SK-N-SH treated with all-trans-retinoic acid at 6 μM for 48 hours (cell line): ENCODE measurements around the gene PLCB2.

ENCODE experiments used
- ATAC-seq: fragments of 200-7000 bp; cut with Tn5 transposase; 3 replicates; pipeline ENCODE4 v1.9.1; 2020; ENCODE audit warnings: mild to moderate bottlenecking, moderate library complexity
- ARNTL ChIP-seq: fragments of 450-650 bp; formaldehyde crosslinking; IDR thresholded peaks from 2 replicates; pipeline ENCODE4 v1.5.0; 2020; ENCODE audit warnings: low read depth, mild to moderate bottlenecking, moderate library complexity, borderline replicate concordance
- BACH2 ChIP-seq: fragments of 250-450 bp; sonication (Bioruptor Pico); IDR thresholded peaks from 2 replicates; pipeline ENCODE4 v1.9.0; 2021; ENCODE audit warnings: mild to moderate bottlenecking, borderline replicate concordance
- CSDC2 ChIP-seq: fragments of 250-450 bp; sonication (Bioruptor Pico); IDR thresholded peaks from 2 replicates; pipeline ENCODE4 v1.5.0; 2020; ENCODE audit warnings: mild to moderate bottlenecking, moderate library complexity
- ESRRG ChIP-seq: fragments of 250-450 bp; sonication (Bioruptor Pico); IDR thresholded peaks from 2 replicates; pipeline ENCODE4 v1.6.1; 2021; ENCODE audit warnings: mild to moderate bottlenecking
- GLIS3 ChIP-seq: fragments of 250-450 bp; sonication (Bioruptor Pico); IDR thresholded peaks from 2 replicates; pipeline ENCODE4 v1.5.0; 2020; ENCODE audit warnings: mild to moderate bottlenecking, moderate library complexity
- OSR1 ChIP-seq: fragments of 250-450 bp; sonication (Bioruptor Pico); IDR thresholded peaks from 2 replicates; pipeline ENCODE4 v1.8.0; 2022; ENCODE audit warnings: moderate library complexity, mild to moderate bottlenecking, inconsistent platforms
- PPARA ChIP-seq: fragments of 250-450 bp; sonication (Bioruptor Pico); IDR thresholded peaks from 2 replicates; pipeline ENCODE4 v1.5.0; 2020; ENCODE audit warnings: mild to moderate bottlenecking, borderline replicate concordance
- SNAI2 ChIP-seq: fragments of 250-450 bp; sonication (Bioruptor Pico); IDR thresholded peaks from 2 replicates; pipeline ENCODE4 v1.5.0; 2020; ENCODE audit warnings: mild to moderate bottlenecking, moderate library complexity
- TOX ChIP-seq: fragments of 250-450 bp; sonication (Bioruptor Pico); IDR thresholded peaks from 2 replicates; pipeline ENCODE4 v1.8.0; 2021; ENCODE audit warnings: mild to moderate bottlenecking, moderate library complexity, borderline replicate concordance
- ZC3H10 ChIP-seq: fragments of 250-450 bp; sonication (Bioruptor Pico); IDR thresholded peaks from 2 replicates; pipeline ENCODE4 v1.5.1; 2021; ENCODE audit warnings: mild to moderate bottlenecking, moderate library complexity
- ZFP30 ChIP-seq: fragments of 450-650 bp; formaldehyde crosslinking; IDR thresholded peaks from 2 replicates; pipeline ENCODE4 v1.5.0; 2022; ENCODE audit warnings: mild to moderate bottlenecking, moderate library complexity
- ZNF565 ChIP-seq: fragments of 450-650 bp; formaldehyde crosslinking; conservative IDR thresholded peaks from 2 replicates; pipeline ENCODE4 v1.5.0; 2020; ENCODE audit warnings: low read depth, mild to moderate bottlenecking, moderate library complexity
- ZNF70 ChIP-seq: fragments of 450-650 bp; formaldehyde crosslinking; IDR thresholded peaks from 2 replicates; pipeline ENCODE4 v1.5.0; 2020; ENCODE audit warnings: mild to moderate bottlenecking, moderate library complexity
- ZNF8 ChIP-seq: fragments of 450-650 bp; formaldehyde crosslinking; IDR thresholded peaks from 2 replicates; pipeline ENCODE4 v1.5.0; 2020; ENCODE audit warnings: mild to moderate bottlenecking, moderate library complexity
- TF ChIP-seq, protein P1 (sequence below): fragments of 250-450 bp; sonication (Bioruptor Pico); IDR thresholded peaks from 2 replicates; pipeline ENCODE4 v1.5.1; 2020; ENCODE audit warnings: low read depth, mild to moderate bottlenecking, moderate library complexity
- TF ChIP-seq, protein P2 (sequence below): fragments of 250-450 bp; sonication (Bioruptor Pico); IDR thresholded peaks from 2 replicates; pipeline ENCODE4 v1.5.1; 2021; ENCODE audit warnings: mild to moderate bottlenecking, moderate library complexity
- TF ChIP-seq, protein P3 (sequence below): fragments of 250-450 bp; sonication (Bioruptor Pico); IDR thresholded peaks from 2 replicates; pipeline ENCODE4 v1.8.0; 2020; ENCODE audit warnings: mild to moderate bottlenecking, moderate library complexity, borderline replicate concordance
- TF ChIP-seq, protein P4 (sequence below): fragments of 250-450 bp; sonication (Bioruptor Pico); IDR thresholded peaks from 2 replicates; pipeline ENCODE4 v1.8.0; 2021; ENCODE audit warnings: low read depth, mild to moderate bottlenecking, moderate library complexity, borderline replicate concordance
- TF ChIP-seq, protein P5 (sequence below): fragments of 250-450 bp; sonication (Bioruptor Pico); IDR thresholded peaks from 2 replicates; pipeline ENCODE4 v1.5.0; 2020; ENCODE audit warnings: mild to moderate bottlenecking, moderate library complexity

The PLCB2 gene

DNA sequence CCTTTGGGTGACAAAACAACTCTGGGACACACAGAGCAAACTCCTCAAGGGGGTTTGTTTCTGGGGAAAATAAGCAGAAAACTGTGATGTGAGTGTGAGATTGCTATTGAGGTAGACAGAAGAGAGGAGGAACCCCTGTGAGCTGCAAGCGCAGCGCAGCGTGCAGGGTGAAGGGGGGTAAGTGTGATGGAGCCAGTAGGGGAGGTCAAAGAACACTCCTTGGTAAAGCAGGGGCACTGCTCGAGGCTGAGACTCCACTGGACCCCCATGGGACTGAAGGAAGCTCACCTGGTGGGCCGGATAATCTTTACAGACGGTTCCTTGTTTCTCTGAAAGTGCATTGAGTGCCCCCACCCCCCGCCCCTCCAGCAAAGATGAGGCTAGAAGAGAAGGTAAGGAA lies 23.3 kb upstream of the PLCB2 start:
- no peak for ATAC-seq
- TF ChIP-seq ZFP30 (CRISPR knock-in tag) (no peak), CSDC2 (CRISPR knock-in tag) (no peak), ZNF70 (CRISPR knock-in tag) (no peak), ZNF565 (no peak), ARNTL (no peak), OSR1 (CRISPR knock-in tag) (no peak), ESRRG (CRISPR knock-in tag) (no peak), GLIS3 (CRISPR knock-in tag) (no peak), ZNF8 (CRISPR knock-in tag) (no peak), PPARA (CRISPR knock-in tag) (no peak), BACH2 (CRISPR knock-in tag) (no peak), TOX (CRISPR knock-in tag) (no peak), SNAI2 (no peak), ZC3H10 (CRISPR knock-in tag) (no peak)
- TF ChIP-seq, protein P1, sequence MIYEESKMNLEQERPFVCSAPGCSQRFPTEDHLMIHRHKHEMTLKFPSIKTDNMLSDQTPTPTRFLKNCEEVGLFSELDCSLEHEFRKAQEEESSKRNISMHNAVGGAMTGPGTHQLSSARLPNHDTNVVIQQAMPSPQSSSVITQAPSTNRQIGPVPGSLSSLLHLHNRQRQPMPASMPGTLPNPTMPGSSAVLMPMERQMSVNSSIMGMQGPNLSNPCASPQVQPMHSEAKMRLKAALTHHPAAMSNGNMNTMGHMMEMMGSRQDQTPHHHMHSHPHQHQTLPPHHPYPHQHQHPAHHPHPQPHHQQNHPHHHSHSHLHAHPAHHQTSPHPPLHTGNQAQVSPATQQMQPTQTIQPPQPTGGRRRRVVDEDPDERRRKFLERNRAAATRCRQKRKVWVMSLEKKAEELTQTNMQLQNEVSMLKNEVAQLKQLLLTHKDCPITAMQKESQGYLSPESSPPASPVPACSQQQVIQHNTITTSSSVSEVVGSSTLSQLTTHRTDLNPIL (CRISPR knock-in tag), result no peak
- TF ChIP-seq, protein P2, sequence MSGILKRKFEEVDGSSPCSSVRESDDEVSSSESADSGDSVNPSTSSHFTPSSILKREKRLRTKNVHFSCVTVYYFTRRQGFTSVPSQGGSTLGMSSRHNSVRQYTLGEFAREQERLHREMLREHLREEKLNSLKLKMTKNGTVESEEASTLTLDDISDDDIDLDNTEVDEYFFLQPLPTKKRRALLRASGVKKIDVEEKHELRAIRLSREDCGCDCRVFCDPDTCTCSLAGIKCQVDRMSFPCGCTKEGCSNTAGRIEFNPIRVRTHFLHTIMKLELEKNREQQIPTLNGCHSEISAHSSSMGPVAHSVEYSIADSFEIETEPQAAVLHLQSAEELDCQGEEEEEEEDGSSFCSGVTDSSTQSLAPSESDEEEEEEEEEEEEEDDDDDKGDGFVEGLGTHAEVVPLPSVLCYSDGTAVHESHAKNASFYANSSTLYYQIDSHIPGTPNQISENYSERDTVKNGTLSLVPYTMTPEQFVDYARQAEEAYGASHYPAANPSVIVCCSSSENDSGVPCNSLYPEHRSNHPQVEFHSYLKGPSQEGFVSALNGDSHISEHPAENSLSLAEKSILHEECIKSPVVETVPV (CRISPR knock-in tag), result no peak
- TF ChIP-seq, protein P3, sequence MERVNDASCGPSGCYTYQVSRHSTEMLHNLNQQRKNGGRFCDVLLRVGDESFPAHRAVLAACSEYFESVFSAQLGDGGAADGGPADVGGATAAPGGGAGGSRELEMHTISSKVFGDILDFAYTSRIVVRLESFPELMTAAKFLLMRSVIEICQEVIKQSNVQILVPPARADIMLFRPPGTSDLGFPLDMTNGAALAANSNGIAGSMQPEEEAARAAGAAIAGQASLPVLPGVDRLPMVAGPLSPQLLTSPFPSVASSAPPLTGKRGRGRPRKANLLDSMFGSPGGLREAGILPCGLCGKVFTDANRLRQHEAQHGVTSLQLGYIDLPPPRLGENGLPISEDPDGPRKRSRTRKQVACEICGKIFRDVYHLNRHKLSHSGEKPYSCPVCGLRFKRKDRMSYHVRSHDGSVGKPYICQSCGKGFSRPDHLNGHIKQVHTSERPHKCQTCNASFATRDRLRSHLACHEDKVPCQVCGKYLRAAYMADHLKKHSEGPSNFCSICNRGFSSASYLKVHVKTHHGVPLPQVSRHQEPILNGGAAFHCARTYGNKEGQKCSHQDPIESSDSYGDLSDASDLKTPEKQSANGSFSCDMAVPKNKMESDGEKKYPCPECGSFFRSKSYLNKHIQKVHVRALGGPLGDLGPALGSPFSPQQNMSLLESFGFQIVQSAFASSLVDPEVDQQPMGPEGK, result no peak
- TF ChIP-seq, protein P4, sequence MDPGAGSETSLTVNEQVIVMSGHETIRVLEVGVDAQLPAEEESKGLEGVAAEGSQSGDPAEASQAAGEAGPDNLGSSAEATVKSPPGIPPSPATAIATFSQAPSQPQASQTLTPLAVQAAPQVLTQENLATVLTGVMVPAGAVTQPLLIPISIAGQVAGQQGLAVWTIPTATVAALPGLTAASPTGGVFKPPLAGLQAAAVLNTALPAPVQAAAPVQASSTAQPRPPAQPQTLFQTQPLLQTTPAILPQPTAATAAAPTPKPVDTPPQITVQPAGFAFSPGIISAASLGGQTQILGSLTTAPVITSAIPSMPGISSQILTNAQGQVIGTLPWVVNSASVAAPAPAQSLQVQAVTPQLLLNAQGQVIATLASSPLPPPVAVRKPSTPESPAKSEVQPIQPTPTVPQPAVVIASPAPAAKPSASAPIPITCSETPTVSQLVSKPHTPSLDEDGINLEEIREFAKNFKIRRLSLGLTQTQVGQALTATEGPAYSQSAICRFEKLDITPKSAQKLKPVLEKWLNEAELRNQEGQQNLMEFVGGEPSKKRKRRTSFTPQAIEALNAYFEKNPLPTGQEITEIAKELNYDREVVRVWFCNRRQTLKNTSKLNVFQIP (CRISPR knock-in tag), result no peak
- TF ChIP-seq, protein P5, sequence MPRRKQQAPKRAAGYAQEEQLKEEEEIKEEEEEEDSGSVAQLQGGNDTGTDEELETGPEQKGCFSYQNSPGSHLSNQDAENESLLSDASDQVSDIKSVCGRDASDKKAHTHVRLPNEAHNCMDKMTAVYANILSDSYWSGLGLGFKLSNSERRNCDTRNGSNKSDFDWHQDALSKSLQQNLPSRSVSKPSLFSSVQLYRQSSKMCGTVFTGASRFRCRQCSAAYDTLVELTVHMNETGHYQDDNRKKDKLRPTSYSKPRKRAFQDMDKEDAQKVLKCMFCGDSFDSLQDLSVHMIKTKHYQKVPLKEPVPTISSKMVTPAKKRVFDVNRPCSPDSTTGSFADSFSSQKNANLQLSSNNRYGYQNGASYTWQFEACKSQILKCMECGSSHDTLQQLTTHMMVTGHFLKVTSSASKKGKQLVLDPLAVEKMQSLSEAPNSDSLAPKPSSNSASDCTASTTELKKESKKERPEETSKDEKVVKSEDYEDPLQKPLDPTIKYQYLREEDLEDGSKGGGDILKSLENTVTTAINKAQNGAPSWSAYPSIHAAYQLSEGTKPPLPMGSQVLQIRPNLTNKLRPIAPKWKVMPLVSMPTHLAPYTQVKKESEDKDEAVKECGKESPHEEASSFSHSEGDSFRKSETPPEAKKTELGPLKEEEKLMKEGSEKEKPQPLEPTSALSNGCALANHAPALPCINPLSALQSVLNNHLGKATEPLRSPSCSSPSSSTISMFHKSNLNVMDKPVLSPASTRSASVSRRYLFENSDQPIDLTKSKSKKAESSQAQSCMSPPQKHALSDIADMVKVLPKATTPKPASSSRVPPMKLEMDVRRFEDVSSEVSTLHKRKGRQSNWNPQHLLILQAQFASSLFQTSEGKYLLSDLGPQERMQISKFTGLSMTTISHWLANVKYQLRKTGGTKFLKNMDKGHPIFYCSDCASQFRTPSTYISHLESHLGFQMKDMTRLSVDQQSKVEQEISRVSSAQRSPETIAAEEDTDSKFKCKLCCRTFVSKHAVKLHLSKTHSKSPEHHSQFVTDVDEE, result no peak
- TF ChIP-seq, all 23 proteins: peak for 0

DNA sequence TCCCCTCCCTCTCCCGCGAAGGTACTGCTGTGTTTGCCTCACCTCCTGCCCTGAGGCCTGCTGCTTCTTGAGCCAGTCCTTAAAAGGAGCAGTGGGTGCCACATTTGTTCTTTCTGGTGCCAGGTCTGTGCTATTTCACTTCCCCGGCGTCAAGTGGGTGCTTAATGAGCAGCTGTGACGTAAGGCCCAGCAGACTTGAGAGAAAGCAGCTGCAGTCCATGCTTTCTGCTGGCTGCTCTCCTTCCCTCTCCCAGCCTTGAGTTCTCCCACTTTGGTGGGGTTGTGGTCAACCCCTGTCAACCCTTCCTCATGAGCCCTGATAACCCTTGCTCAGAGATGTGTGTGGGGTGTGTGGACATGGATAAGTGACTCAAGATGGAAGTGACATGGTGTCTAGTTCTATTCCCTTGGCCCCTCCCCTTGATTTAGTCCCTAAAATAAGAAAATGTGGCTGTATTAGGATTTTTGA lies 22.7 kb upstream of the PLCB2 start:
- no peak; the same call in 2 of the 3 replicates for ATAC-seq
- TF ChIP-seq ESRRG (CRISPR knock-in tag) (no peak), SNAI2 (no peak), PPARA (CRISPR knock-in tag) (no peak), ARNTL (no peak), CSDC2 (CRISPR knock-in tag) (no peak), ZNF70 (CRISPR knock-in tag) (no peak), BACH2 (CRISPR knock-in tag) (no peak)
- TF ChIP-seq, protein P5, result no peak
- TF ChIP-seq, protein P1 (CRISPR knock-in tag), result no peak
- TF ChIP-seq, protein P2 (CRISPR knock-in tag), result no peak
